Measurements from ENCODE around the gene SMARCC1.
"Not testable (repeated sequence)": the region's sequence is repeated elsewhere in the genome, so short reads cannot be mapped to it uniquely, and the experiment has no call there.

The SMARCC1 gene

DNA sequence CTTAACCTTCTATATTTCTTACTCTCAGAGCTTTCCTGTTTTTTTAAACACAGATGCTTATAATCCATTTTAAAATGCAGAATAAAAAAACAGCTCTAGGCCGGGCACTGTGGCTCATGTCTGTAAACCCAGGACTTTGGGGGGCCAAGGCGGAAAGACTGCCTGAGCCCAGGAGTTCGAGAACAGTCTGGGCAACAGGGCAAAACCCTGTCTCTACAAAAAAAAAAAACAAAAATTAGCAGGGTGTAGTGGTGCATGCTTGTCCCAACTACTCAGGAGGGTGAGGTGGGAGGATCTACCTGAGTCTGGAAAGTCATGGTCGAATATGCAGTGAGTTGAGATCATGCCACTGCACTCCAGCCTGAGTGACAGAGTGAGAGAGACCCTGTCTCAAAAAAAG is 15.5 kb downstream of the SMARCC1 start:
- no peak for DNase-seq (ENCODE audit: low read depth in 2 of 2)

DNA sequence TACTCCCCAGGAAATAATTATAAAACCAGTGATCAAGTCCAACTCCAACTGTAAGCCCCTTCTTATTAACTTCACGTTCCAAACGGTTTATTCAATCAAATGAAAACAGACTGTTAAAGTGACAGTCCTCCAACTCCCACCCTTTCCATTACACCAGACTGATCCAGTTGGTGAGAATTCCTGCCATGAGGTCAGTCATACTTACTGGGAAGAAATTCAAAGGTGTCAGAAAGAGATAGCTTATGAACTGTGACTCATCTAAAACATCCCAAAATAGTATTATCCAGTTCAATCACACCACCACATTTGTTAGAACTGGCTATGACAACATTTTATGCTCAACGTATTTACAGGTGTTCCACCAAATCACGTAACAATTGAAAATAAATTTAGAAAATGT is 19.5 kb downstream of the SMARCC1 start:
- DNase-seq (ENCODE audit: low read depth in 2 of 2) = no peak

DNA sequence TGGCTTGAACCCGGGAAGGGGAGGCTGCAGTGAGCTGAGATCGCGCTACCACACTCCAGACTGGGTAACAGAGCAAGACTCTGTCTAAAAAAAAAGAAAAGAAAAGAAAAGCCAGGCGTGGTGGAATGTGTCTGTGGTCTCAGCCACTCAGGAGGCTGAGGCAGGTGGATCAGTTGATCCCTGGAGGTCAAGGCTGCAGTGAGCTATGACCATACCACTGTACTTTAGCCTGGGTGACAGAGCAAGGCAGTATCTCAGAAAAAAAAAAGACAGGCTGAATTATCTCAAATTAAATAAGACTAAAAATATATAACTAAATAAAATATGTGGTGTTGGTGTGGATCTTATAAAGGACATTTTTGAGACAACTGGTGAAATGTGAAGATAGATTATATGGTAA is 20.6 kb downstream of the SMARCC1 start:
- no peak for DNase-seq (ENCODE audit: low read depth in 2 of 2)

DNA sequence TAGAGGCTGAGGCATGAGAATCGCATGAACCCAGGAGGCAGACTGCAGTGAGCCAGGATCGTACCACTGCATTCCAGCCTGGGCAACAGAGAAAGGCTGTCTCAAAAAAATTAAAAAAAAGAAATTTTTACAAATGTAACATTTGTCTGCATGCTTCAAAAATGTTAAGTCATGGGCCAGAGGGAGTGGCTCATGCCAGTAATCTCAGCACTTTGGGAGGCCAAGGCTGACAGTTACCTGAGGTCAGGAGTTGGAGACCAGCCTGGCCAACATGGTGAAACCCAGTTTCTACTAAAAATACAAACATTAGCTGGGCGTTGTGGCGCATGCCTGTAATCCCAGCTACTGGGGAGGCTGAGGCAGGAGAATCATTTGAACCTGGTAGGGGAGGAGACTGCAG is 21.5 kb downstream of the SMARCC1 start:
- DNase-seq (ENCODE audit: low read depth in 2 of 2) = not testable (repeated sequence)

DNA sequence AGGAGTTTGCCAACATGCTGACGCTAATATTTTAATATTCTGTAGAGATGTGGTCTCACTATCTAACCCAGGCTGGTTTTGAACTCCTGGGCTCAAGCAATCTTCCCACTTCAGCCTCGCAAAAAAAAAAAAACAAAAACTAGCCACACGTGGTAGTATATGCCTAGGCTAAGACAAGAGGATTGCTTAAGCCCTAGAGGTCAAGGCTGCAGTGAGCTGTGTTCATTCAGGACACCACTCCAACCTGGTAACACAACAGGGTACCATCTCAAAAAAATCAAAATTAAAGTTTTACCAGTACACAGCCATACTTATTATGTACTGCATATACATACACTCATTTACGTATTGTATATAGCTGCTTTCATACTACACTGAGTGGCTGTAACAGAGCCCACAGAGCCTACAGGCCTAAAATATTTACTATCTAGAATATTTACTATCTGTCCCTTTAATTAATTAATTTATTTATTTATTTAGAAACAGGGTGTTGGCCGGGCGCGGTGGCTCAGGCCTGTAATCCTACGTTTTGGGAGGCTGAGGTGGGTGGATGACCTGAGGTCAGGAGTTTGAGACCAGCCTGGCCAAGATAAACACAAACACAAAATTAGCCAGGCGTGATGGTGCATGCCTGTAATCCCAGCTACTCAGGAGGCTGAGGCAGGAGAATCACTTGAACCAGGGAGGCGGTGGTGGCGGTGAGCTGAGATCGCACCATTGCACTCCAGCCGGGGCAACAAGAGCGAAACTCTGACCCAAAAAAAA is 23.2 kb downstream of the SMARCC1 start:
- DNase-seq (ENCODE audit: low read depth in 2 of 2) = no peak

DNA sequence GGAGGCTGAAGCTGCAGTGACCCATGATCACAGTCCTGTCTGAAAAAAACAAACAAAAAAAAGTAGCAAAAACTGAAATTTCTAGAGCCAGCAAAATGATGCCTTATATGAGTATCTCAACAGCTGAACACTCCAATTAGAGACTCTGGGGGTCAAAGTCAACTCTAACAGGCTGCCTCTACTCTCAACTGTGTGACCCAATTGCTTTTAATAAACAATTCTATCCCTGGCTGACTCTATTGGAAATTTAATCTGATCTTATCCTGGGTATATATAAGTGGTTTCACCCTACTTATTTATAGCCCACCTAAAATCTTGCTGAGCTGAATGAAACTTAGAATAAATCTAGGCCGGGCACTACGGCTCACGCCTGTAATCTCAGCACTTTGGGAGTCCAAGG is 29.0 kb downstream of the SMARCC1 start:
- DNase-seq (ENCODE audit: low read depth in 2 of 2) = no peak

DNA sequence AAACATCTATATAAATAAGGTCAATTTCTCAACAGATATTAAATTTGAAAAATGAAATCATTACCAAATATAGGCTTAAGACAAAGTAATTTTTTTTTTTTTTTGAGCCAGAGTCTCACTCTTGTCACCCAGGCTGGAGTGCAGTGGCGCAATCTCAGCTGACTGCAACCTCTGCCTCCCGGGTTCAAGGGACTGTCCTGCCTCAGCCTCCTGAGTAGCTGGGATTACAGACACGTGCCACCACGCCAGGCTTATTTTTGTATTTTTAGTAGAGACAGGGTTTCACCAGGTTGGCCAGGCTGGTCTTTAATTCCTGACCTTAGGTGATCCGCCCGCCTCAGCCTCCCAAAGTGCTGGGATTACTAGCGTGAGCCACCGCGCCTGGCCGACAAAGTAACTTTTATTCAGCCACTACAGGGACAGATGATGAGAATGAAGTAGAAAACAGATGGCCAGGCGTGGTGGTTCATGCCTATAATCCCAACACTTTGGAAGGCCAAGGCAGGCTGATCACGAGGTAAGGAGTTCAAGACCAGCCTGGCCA is 30.8 kb downstream of the SMARCC1 start:
- DNase-seq (ENCODE audit: low read depth in 2 of 2) = not testable (repeated sequence)

DNA sequence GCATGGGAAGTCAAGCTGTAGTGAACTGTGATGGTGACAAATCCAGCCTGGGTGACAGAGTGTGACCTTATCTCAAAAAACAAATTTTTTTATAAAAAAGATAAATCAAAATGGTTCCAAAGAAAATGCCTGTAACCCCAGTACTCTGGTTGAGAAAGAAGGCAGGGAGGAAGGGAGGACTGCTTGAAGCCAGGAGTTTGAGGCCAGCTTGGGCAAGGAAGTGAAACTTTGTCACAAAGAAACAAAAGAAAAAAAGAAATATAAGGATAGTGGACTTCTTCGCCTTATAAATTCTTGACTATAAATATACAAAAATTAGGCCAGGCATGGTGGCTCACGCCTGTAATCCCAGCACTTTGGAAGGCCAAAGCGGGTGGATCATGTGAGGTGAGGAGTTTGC is 34.1 kb downstream of the SMARCC1 start:
- DNase-seq (ENCODE audit: low read depth in 2 of 2) = no peak

DNA sequence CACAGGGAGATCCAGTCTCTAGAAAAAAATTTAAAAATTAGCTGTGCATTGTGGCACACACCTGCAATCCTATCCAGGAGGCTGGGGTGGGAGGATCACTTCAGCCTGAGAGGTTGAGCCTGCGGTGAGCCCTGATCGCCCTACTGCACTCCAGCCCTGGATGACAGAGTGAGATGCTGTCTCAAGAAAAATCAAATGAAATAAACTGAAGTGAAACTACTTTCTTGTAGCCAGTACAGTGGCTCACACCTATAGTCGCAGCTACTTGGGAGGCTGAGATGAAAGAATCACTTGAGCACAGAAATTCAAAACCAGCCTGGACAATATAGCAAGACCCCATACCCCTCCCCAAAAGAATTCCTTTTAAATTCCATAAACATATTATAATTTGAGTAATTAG is 35.4 kb downstream of the SMARCC1 start:
- no peak for DNase-seq (ENCODE audit: low read depth in 2 of 2)

DNA sequence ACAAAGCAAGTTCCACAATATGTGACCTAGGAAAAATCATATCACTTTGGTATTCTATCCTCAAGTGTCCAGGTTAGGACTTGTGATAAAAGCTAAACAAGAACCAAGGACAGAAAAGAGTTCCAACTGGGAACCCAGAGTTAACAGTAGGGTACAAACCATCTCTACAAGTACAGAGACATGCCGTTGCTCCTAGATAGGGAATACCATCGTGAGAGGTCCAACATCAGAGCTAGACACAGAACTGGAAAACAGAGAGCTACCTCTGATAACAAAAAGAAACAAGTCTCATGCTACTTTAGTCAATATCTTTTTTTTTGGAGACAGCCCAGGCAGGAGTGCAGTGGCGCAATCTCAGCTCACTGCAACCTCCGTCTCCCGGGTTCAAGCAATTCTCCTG is 37.8 kb downstream of the SMARCC1 start:
- DNase-seq (ENCODE audit: low read depth in 2 of 2) = no peak

DNA sequence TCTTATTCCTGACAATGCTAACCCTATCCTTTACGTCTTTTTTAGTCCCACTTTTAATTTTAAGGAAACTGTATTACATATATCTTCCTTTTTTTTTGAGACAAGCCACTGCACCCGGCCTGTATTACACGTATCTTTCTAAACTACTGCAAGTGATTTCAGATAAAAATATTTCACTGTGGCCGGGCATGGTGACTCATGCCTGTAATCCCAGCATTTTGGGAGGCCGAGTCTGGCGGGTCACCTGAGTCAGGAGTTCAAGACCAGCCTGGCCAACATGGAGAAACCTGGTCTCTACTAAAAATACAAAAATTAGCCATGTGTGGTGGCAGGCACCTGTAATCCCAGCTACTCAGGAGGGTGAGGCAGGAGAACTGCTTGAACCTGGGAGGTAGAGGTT is 38.3 kb downstream of the SMARCC1 start:
- DNase-seq (ENCODE audit: low read depth in 2 of 2) = not testable (repeated sequence)

DNA sequence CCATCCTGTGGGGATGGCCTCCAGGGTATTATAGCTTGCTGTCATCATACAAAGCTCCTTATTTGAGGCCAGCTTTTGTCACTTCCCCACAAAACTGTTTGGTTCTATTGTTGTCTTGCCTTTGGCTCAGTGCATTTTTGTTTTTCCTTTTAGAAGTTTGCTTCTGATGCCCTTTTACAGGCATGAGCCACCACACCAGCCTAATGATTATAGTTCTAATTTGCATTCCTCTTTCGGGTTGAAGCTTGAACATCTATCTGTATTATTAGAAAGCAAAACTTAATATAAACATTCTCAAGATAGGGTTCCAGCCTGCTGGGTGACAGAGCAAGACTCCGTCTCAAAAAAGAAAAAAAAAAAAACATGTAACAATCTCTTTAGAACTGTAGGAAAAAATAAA is 39.8 kb downstream of the SMARCC1 start:
- DNase-seq (ENCODE audit: low read depth in 2 of 2) = no peak

DNA sequence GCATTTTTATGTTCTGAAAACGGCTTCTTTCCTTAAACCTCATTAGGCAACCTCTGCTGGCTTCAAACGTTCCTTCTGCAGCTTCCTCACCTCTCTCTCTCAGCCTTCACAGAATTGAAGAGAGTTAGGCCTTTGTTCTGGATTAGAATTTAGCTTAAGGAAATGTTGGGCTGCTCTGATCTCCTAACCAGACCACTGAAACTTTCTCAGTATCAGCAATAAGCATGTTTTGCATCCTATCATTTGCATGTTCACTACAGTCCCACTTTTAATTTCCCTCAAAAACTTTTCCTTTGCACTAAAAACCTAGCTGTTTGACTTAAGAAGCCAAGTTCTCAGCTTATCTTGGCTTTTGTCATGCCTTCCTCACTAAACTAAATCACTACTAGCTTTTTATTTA is 49.5 kb downstream of the SMARCC1 start:
- no peak for DNase-seq (ENCODE audit: low read depth in 2 of 2)

DNA sequence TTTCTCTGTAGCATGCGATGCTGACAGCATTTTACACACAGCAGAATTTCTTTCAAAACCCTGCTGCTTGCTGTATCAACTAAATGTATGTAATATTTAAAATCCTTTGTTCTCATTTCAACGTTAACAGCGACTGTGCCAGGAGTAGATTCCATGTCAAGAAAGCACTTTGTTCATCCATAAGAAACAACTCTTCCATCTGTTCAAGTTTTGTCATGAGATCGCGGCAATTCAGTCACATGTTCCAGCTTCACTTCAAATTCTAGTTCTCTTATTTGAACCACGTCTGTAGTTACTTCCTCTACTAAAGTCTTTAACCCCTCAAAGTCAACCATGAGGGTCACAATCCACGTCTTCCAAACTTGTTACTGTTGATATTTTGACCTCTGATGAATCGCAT is 50.6 kb downstream of the SMARCC1 start:
- DNase-seq (ENCODE audit: low read depth in 2 of 2) = no peak

DNA sequence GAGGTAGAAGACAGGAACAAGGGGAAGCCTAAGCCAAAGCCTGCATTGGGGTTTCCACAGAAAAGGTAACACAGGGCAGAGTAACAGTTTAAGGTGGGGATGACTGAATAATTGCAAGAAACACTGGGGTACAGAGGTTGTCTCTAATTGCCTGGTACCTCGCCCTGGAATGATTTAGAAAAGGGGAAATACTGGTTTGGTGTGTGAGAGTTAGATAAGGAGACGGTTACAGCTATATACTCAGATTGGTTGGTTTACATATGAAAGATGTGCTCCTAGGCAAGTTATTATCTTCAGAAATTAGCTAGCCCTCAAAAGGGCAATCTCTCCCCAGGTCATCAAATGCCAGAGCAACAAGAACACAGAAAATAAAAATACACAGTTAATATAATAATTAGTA is 58.8 kb downstream of the SMARCC1 start:
- DNase-seq (ENCODE audit: low read depth in 2 of 2) = no peak

DNA sequence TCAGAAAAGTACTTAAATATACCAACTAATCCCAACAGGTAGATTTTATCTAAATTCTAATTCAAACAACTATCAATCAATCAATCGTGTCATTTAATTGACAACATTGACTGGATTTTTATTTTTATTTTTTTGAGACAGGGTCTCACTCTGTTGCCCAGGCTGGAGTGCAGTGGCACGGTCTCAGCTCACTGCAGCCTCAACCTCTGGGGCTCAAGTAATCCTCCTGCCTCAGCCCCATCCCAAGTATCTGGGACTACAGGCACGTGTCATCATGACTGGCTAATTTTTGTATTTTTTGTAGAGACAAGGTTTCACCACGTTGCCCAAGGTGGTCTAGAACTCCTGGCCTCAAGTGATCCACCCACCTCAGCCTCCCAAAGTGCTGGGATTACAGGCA is 64.2 kb downstream of the SMARCC1 start:
- DNase-seq (ENCODE audit: low read depth in 2 of 2) = not testable (repeated sequence)

DNA sequence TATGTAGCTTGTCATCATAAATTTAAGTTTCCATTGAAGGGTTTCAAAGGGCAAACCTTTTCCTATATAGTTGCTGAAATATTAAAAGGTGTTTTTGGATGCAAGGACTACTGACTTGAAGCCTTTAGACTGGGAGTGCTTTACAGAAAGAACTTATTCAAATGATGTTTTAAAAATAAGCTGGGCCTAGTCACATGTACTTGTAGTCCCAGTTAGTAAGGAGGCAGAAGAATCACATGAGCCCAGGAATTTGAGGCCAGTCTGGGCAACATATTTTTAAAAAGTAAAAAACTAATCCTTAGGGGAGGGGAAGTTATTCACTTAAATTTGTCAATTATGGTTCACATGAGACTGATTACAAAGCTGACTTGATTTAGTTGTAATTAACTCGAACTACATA is 65.0 kb downstream of the SMARCC1 start:
- no peak for DNase-seq (ENCODE audit: low read depth in 2 of 2)

DNA sequence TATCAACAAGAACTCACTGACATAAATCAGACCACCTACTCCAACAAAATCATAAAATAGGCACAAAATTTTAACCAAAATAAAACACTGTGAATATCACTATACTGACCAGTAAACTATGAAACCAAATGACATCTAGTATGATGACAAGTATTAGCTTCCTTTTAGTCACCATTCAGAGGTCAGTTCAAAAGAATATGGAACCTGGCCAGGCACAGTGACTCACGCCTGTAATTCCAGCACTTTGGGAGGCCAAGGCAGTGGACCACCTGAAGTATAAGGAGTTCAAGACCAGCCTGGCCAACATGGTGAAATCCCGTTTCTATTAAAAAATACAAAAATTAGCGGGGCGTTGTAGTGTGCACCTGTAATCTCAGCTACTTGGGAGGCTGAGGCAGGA is 65.8 kb downstream of the SMARCC1 start:
- DNase-seq (ENCODE audit: low read depth in 2 of 2) = no peak

DNA sequence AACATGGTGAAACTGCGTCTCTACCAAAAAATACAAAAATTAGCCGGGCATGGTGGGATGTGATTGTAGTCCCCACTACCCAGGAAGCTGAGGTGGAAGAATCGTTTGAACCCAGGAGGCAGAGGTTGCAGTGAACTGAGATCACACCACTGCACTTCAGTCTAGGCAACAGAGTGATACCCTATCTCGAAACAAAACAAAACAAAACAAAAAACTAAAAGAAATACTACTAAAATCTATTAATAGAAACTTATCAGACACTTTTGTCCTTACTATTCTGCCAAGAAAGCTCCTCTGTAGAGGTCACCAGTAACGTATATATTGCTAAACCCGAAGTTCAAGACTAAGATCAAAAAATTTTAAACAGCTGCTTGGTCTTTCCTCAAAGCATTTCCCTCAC is 67.1 kb downstream of the SMARCC1 start:
- no peak for DNase-seq (ENCODE audit: low read depth in 2 of 2)

DNA sequence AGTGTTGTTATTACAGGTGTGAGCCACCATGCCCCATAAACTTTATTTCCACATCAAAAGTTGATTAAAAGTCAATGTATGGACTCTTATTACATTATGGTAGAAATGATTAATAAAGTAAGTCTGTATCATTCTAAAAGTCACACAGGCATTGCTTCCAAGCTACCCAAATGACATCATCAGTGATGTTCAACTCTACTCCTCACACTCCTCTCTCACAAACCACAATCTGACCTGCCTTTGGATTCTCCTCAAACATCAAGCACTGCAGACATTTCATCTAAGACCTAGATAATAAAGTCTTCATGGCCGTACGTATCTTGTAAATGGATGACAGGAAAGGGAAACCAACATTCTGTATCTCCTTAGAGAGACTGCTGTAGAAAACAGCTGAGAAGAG is 68.0 kb downstream of the SMARCC1 start:
- DNase-seq (ENCODE audit: low read depth in 2 of 2) = no peak

DNA sequence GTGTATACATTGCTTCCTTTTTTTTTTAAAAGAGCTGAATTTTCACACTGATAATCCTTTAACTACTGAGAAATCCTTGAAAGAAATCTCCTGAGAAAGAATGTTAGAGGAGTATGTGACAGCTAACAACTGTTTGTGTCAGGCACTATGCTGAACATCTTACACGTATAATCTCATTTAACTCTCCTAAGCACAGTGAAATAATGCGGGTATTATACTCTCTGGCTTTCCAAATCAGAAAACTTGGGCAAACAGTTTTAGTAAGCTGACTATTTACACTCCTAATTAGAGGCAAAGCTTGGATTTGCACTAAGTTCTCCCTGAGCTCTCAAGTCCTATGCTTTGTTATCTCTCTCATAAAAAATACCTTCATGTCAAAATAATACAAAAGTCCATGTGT is 69.3 kb downstream of the SMARCC1 start:
- no peak for DNase-seq (ENCODE audit: low read depth in 2 of 2)

DNA sequence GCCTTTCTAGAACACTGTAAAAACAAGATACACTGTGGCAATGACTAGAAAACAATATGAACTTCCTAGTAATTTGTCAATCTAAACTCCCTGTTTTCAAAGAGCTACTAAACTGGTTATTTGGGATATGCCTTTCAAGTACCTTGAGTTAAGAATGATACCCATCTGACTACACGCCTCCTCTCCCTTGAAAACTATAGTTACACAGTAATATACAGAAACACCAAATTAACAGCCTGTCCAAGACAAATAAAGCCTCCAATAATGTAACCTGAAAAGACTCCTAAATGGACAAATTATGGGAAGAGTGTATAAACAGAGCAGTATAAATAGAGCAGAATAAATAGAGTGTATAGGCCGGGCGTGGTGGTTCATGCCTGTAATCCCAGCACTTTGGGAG is 70.1 kb downstream of the SMARCC1 start:
- no peak for DNase-seq (ENCODE audit: low read depth in 2 of 2)

DNA sequence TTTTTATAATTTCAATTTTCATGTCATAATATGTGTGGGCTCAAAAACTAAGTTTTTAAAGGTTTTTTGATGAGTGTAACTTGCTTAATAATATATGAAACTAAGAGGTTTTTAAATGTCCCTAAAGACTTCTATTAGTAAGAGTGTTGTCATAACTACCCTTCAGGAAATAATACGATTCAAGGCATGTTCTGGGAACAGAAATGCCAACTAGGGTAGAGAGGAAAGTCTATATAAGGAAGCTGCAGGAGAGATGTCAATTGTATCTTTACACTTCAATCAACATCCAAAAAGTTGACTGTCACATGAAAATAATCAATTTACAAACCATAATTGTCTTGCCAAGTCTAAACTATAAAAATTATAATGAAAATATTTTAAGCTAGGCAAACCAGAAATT is 76.3 kb downstream of the SMARCC1 start:
- DNase-seq (ENCODE audit: low read depth in 2 of 2) = no peak

DNA sequence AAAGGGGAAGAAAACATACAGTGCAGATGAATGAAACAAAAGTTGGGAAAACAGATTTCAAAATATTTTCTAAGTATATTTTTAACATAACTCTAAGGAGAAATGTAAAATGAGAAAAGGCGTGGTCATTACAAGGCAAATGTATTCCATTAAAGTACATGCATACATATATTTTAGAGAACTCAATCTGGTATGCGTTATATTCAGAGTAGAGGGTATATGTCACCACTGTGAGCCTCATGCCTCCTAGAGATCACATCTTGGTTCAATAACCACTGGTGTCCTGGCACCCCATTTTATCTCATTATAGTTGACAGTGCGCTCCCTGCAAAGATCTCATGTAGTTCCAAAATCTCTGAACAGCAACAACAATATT is 77.5 kb downstream of the SMARCC1 start:
- no peak for DNase-seq (ENCODE audit: low read depth in 2 of 2)

Measured in stimulated activated CD8-positive, alpha-beta memory T cell treated with anti-CD3 and anti-CD28 coated beads, Interleukin-15, amount 100 ng/mL, for 4 hours (primary cell).